CD4-positive, alpha-beta memory T cell (primary cell): ENCODE results near the gene TRIM10. TPM values are rescaled to one million over a fixed set of nuclear protein-coding genes. Genes with fewer than 3 reads are reported as not detected.

ENCODE experiments used
- CTCF ChIA-PET: fragments of 350-600 bp; sonication (Branson Sonifier 250); formaldehyde crosslinking; loops from one replicate; lab custom pipeline; 2021; ENCODE audit warnings: inconsistent platforms; ENCODE audit not compliant: partially characterized antibody; lab: Charles Lee
- POLR2A ChIA-PET: fragments of 350-600 bp; sonication (Branson Sonifier 250); formaldehyde crosslinking; loops from one replicate; lab custom pipeline; 2021; ENCODE audit not compliant: partially characterized antibody; lab: Charles Lee
- DNase-seq, 5 donors: peaks; one replicate each; pipeline versions ENCODE4 v3.0.0 to v3.0.0-alpha.2; 2020 to 2022; ENCODE audit warnings: mixed read lengths in 1 of 5
- H3K27ac ChIP-seq: one replicate; pipeline ENCODE4 v1.7.0; 2013; ENCODE audit warnings: low read depth, low read length
- H3K27me3 ChIP-seq: 2 replicates; pipeline ENCODE4 v1.7.0; 2013; ENCODE audit warnings: mild to moderate bottlenecking, low read length, moderate library complexity; ENCODE audit not compliant: insufficient read depth
- H3K36me3 ChIP-seq: 2 replicates; pipeline ENCODE4 v1.7.0; 2013; ENCODE audit warnings: mild to moderate bottlenecking, low read length, moderate library complexity; ENCODE audit not compliant: insufficient read depth
- H3K4me1 ChIP-seq: 2 replicates; pipeline ENCODE4 v1.7.0; 2013; ENCODE audit warnings: mild to moderate bottlenecking, low read length, moderate library complexity; ENCODE audit not compliant: insufficient read depth
- H3K4me3 ChIP-seq, 2 donors: one replicate each; pipeline ENCODE4 v1.7.0; 2013; ENCODE audit warnings: low read length in 2 of 2, mild to moderate bottlenecking in 1 of 2
- H3K9me3 ChIP-seq, 2 donors: one replicate each; pipeline ENCODE4 v1.7.0; 2013; ENCODE audit warnings: low read length in 2 of 2, control low read depth in 1 of 2; ENCODE audit not compliant: control insufficient read depth in 1 of 2
- H3K27ac Mint-ChIP-seq, 7 donors: one replicate each; pipeline ENCODE4 v1.8.0; 2020 to 2021; ENCODE audit warnings: mixed read lengths in 7 of 7, mild to moderate bottlenecking in 6 of 7, inconsistent platforms in 3 of 7, moderate library complexity in 3 of 7
- H3K27me3 Mint-ChIP-seq, 2 donors: one replicate each; pipeline ENCODE4 v1.8.0; 2020 to 2021; ENCODE audit warnings: mixed read lengths in 2 of 2
- H3K36me3 Mint-ChIP-seq, 2 donors: one replicate each; pipeline ENCODE4 v1.8.0; 2020 to 2021; ENCODE audit warnings: mixed read lengths in 2 of 2, inconsistent platforms in 1 of 2, mild to moderate bottlenecking in 1 of 2
- H3K4me1 Mint-ChIP-seq, 4 donors: one replicate each; pipeline ENCODE4 v1.8.0; 2020 to 2021; ENCODE audit warnings: mixed read lengths in 4 of 4, mild to moderate bottlenecking in 1 of 4
- H3K4me3 Mint-ChIP-seq, 8 donors: one replicate each; pipeline ENCODE4 v1.8.0; 2020 to 2021; ENCODE audit warnings: mixed read lengths in 8 of 8, mild to moderate bottlenecking in 7 of 8, moderate library complexity in 6 of 8, inconsistent platforms in 3 of 8
- H3K9me3 Mint-ChIP-seq, 8 donors: one replicate each; pipeline ENCODE4 v1.8.0; 2020 to 2021; ENCODE audit warnings: mixed read lengths in 8 of 8, mild to moderate bottlenecking in 5 of 8, inconsistent platforms in 3 of 8, moderate library complexity in 1 of 8
- intact Hi-C: fragments of 100-400 bp; cut with micrococcal nuclease; formaldehyde crosslinking; loops from one replicate; pipeline ENCODE4 v1.15.1; 2023
- polyA plus RNA-seq, 2 donors: library from polyadenylated mRNA; unstranded; fragments of 300-500 nt; fragmentation: Illumina TruSeq; gene quantifications; one replicate each; pipeline ENCODE4 v1.2.3, GENCODE V29; 2021
- total RNA-seq, 2 experiments: library from RNA; stranded (reverse); gene quantifications; one replicate each; pipeline ENCODE4 v1.2.3, GENCODE V29; 2021

TRIM10 gene
- total and polyA plus RNA-seq, 4 experiments from 2014 or later = not detected

GRCh38 chr6:30188541-30188940, 27.5 kb upstream of the TRIM10 start:
- no peak overlapping the region for H3K27ac ChIP-seq
- Mint-ChIP-seq H3K27me3 (no peaks in the 10 kb centered on the region), H3K9me3 (no peaks in the 10 kb centered on the region), H3K36me3 (peaks cover 66 to 83% of the 10 kb centered on the region in 2 donors), H3K27ac (peak overlapping the region in 4 of 7 donors; percentile 19 to 76 (median 40)), H3K4me3 (no peak overlapping the region), H3K4me1 (peaks cover 0 to 1% (median 0%) of the 10 kb centered on the region in 4 donors)
- no peaks in the 10 kb centered on the region for H3K27me3 ChIP-seq
- ChIA-PET CTCF (interaction anchor here (1.2 to 1.5 kb wide), 2 partner anchors 30 to 57 kb away, joined by 4 read pairs; no protein-coding TSS in a partner anchor), POLR2A (no interaction called here)
- intact Hi-C loops = no loop called here
- H3K9me3 ChIP-seq = no peaks in the 10 kb centered on the region
- peaks cover 57% of the 10 kb centered on the region for H3K36me3 ChIP-seq
- no peak for DNase-seq
- no peak overlapping the region for H3K4me3 ChIP-seq
- no peaks in the 10 kb centered on the region for H3K4me1 ChIP-seq

- H3K9me3 Mint-ChIP-seq = peaks cover 0 to 4% (median 1%) of the 10 kb centered on the region in 8 donors
- peak overlapping the region in 1 of 7 donors; percentile 7 for H3K27ac Mint-ChIP-seq
- CTCF ChIA-PET = no interaction called here
- no peak overlapping the region for H3K4me3 Mint-ChIP-seq
- peaks cover 52 to 62% of the 10 kb centered on the region in 2 donors for H3K36me3 Mint-ChIP-seq
- H3K4me1 Mint-ChIP-seq = no peaks in the 10 kb centered on the region
- Histone ChIP-seq H3K27ac (no peak overlapping the region), H3K36me3 (peaks cover 45% of the 10 kb centered on the region), H3K27me3 (no peaks in the 10 kb centered on the region), H3K4me3 (no peak overlapping the region), H3K4me1 (no peaks in the 10 kb centered on the region), H3K9me3 (no peaks in the 10 kb centered on the region)
- POLR2A ChIA-PET = no interaction called here
- intact Hi-C loops = no loop called here
- DNase-seq = no peak
- peaks cover 0 to 3% of the 10 kb centered on the region in 2 donors for H3K27me3 Mint-ChIP-seq
Observed at GRCh38 chr6:30185846-30186484, 25.0 kb upstream of the TRIM10 start.

- no peaks in the 10 kb centered on the region for H3K4me1 Mint-ChIP-seq
- intact Hi-C loops = no loop called here
- peaks cover 5 to 8% of the 10 kb centered on the region in 2 donors for H3K27me3 Mint-ChIP-seq
- peaks cover 0 to 4% of the 10 kb centered on the region in 2 donors for H3K9me3 ChIP-seq
- H3K4me1 ChIP-seq = no peaks in the 10 kb centered on the region
- peaks cover 32% of the 10 kb centered on the region for H3K36me3 ChIP-seq
- peaks cover 38 to 48% of the 10 kb centered on the region in 2 donors for H3K36me3 Mint-ChIP-seq
- H3K4me3 ChIP-seq = no peak overlapping the region
- H3K4me3 Mint-ChIP-seq = no peak overlapping the region
- H3K27ac ChIP-seq = no peak overlapping the region
- DNase-seq = no peak
- peaks cover 0 to 14% (median 9%) of the 10 kb centered on the region in 8 donors for H3K9me3 Mint-ChIP-seq
- H3K27ac Mint-ChIP-seq = peak overlapping the region in 3 of 7 donors; percentile 12 to 43 (median 13)
- POLR2A ChIA-PET = no interaction called here
- CTCF ChIA-PET = no interaction called here
- H3K27me3 ChIP-seq = peaks cover 5% of the 10 kb centered on the region
Observed at GRCh38 chr6:30184417-30185031, 23.5 kb upstream of the TRIM10 start.

- Histone ChIP-seq H3K36me3 (peaks cover 7% of the 10 kb centered on the region), H3K4me1 (no peaks in the 10 kb centered on the region), H3K9me3 (peaks cover 0 to 4% of the 10 kb centered on the region in 2 donors), H3K27me3 (peaks cover 7% of the 10 kb centered on the region), H3K4me3 (no peak overlapping the region), H3K27ac (no peak overlapping the region)
- no peak overlapping the region for H3K27ac Mint-ChIP-seq
- ChIA-PET POLR2A (no interaction called here), CTCF (interaction anchor here (1.5 kb wide), 1 partner anchor 9 kb away, joined by 4 read pairs; no protein-coding TSS in a partner anchor)
- no peak for DNase-seq
- H3K4me3 Mint-ChIP-seq = no peak overlapping the region
- peaks cover 0 to 19% (median 15%) of the 10 kb centered on the region in 8 donors for H3K9me3 Mint-ChIP-seq
- intact Hi-C loops = no loop called here
- H3K4me1 Mint-ChIP-seq = no peaks in the 10 kb centered on the region
- peaks cover 8 to 9% of the 10 kb centered on the region in 2 donors for H3K36me3 Mint-ChIP-seq
- peaks cover 20 to 37% of the 10 kb centered on the region in 2 donors for H3K27me3 Mint-ChIP-seq
Observed at GRCh38 chr6:30180145-30180544, 19.1 kb upstream of the TRIM10 start.

- intact Hi-C loops = no loop called here
- DNase-seq = no peak
- POLR2A ChIA-PET = no interaction called here
- peak overlapping the region in 1 of 7 donors; percentile 57 for H3K27ac Mint-ChIP-seq
- peaks cover 22 to 42% of the 10 kb centered on the region in 2 donors for H3K27me3 Mint-ChIP-seq
- H3K36me3 Mint-ChIP-seq = no peaks in the 10 kb centered on the region
- no peaks in the 10 kb centered on the region for H3K4me1 ChIP-seq
- no peak overlapping the region for H3K4me3 ChIP-seq
- H3K27me3 ChIP-seq = peaks cover 7% of the 10 kb centered on the region
- peaks cover 0 to 19% (median 15%) of the 10 kb centered on the region in 8 donors for H3K9me3 Mint-ChIP-seq
- H3K27ac ChIP-seq = no peak overlapping the region
- CTCF ChIA-PET = no interaction called here
- H3K4me3 Mint-ChIP-seq = no peak overlapping the region
- peaks cover 0 to 4% of the 10 kb centered on the region in 2 donors for H3K9me3 ChIP-seq
- no peaks in the 10 kb centered on the region for H3K4me1 Mint-ChIP-seq
- no peaks in the 10 kb centered on the region for H3K36me3 ChIP-seq
Observed at GRCh38 chr6:30178837-30179236, 17.8 kb upstream of the TRIM10 start.

GRCh38 chr6:30175765-30176164, 14.8 kb upstream of the TRIM10 start:
- ChIA-PET POLR2A (no interaction called here), CTCF (no interaction called here)
- H3K9me3 ChIP-seq = peaks cover 0 to 4% of the 10 kb centered on the region in 2 donors
- no peak overlapping the region for H3K27ac Mint-ChIP-seq
- H3K27ac ChIP-seq = no peak overlapping the region
- no peak overlapping the region for H3K4me3 ChIP-seq
- H3K27me3 Mint-ChIP-seq = peaks cover 35 to 53% of the 10 kb centered on the region in 2 donors
- H3K4me3 Mint-ChIP-seq = no peak overlapping the region
- no peaks in the 10 kb centered on the region for H3K36me3 Mint-ChIP-seq
- DNase-seq = no peak
- H3K4me1 Mint-ChIP-seq = peaks cover 0 to 3% (median 1%) of the 10 kb centered on the region in 4 donors
- H3K4me1 ChIP-seq = no peaks in the 10 kb centered on the region
- intact Hi-C loops = no loop called here
- no peaks in the 10 kb centered on the region for H3K36me3 ChIP-seq
- peaks cover 17% of the 10 kb centered on the region for H3K27me3 ChIP-seq
- H3K9me3 Mint-ChIP-seq = peaks cover 0 to 14% (median 12%) of the 10 kb centered on the region in 8 donors

GRCh38 chr6:30172681-30173080, 11.7 kb upstream of the TRIM10 start:
- intact Hi-C loops = no loop called here
- H3K4me3 Mint-ChIP-seq = peak overlapping the region in 1 of 8 donors; percentile 28

More at GRCh38 chr6:30172681-30173080, 11.7 kb upstream of the TRIM10 start:
- DNase-seq = no peak
- Histone ChIP-seq H3K9me3 (no peaks in the 10 kb centered on the region), H3K27me3 (peaks cover 15% of the 10 kb centered on the region), H3K4me1 (no peaks in the 10 kb centered on the region), H3K36me3 (no peaks in the 10 kb centered on the region), H3K27ac (no peak overlapping the region), H3K4me3 (no peak overlapping the region)
- ChIA-PET CTCF (no interaction called here), POLR2A (no interaction called here)
- peaks cover 37 to 54% of the 10 kb centered on the region in 2 donors for H3K27me3 Mint-ChIP-seq
- no peak overlapping the region for H3K27ac Mint-ChIP-seq
- peaks cover 1 to 6% (median 5%) of the 10 kb centered on the region in 4 donors for H3K4me1 Mint-ChIP-seq
- H3K36me3 Mint-ChIP-seq = no peaks in the 10 kb centered on the region
- H3K9me3 Mint-ChIP-seq = no peaks in the 10 kb centered on the region
